DOHH2 (cell line): Measurements from ENCODE around the gene TMEM186.

ENCODE experiments used
- CTCF ChIP-seq: fragments of 200-600 bp; sonication (generic); IDR thresholded peaks from one replicate; pipeline ENCODE4 v1.5.1; 2014; ENCODE audit warnings: antibody characterized with exemption, mild to moderate bottlenecking, low read depth, low read length; ENCODE audit not compliant: poor library complexity, severe bottlenecking
- EZH2phosphoT487 ChIP-seq: fragments of 200-600 bp; sonication (generic); IDR thresholded peaks from 2 replicates; pipeline ENCODE4 v1.6.1; 2017; ENCODE audit warnings: borderline replicate concordance, mild to moderate bottlenecking, antibody characterized with exemption, low read length, moderate library complexity, mixed read lengths

- TF ChIP-seq CTCF (no peak), EZH2phosphoT487 (no peak)
These were observed 23.2 kb downstream of the TMEM186 start for GRCh38 chr16:8774208-8774607.
